IMR-90 (cell line): Measurements from ENCODE around the gene SBK2.

ENCODE experiments used
- CEBPB ChIP-seq: IDR thresholded peaks from 2 replicates; pipeline ENCODE4 v1.6.1; 2012; ENCODE audit warnings: low read depth, low read length, improper control_type of control experiment
- SMC3 ChIP-seq: fragments of 150-350 bp; IDR thresholded peaks from 2 replicates; pipeline ENCODE4 v1.6.1; 2016; ENCODE audit warnings: low read depth, mild to moderate bottlenecking, antibody characterized with exemption, low read length, moderate library complexity
- TF ChIP-seq, protein P1 (sequence below): conservative IDR thresholded peaks from 2 replicates; pipeline ENCODE4 v1.5.1; 2012; ENCODE audit warnings: mild to moderate bottlenecking, low read depth, low read length, improper control_type of control experiment

DNA sequence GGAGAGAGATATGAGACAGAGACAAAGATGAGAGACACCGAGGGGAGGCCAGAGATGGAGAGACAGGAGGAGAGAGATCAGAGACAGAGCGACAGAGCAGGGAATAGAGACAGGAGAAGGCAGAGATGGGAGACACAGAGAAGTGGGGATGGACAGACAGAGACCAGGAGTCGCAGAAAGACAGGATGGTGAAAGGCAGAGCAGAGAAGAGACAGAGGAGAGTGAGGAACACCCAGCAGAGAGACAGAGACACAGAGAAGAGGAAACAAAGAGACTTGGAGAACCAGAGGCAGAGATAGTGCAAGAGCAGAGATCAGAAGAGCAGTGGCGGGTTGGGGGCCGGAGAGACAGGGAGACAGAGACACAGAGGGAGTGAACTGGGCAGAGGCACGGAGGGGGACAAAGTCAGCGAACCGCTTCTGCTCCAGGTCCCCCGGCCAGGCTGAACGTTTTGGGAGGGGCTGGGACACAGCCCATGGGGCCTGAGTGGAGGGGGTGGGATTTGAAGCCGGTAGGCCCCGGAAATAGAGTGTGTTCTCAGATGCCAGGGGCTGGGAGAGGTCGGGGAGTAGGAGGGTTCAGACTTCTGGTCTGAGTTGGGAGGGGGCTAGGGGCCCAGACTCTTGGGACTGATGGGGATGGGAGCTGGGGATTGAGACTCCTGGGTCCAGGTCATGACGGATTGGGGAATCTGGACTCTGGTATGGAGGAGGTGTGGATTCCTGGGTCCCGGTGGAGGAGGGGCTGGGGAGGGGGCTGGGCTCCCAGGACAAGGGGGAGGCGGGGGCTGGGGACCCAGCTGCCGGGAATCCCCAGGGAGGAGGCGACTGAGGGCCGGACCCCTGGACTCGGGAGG is 43.1 kb upstream of the SBK2 start:
- TF ChIP-seq CEBPB (no peak), SMC3 (no peak)
- TF ChIP-seq, protein P1, sequence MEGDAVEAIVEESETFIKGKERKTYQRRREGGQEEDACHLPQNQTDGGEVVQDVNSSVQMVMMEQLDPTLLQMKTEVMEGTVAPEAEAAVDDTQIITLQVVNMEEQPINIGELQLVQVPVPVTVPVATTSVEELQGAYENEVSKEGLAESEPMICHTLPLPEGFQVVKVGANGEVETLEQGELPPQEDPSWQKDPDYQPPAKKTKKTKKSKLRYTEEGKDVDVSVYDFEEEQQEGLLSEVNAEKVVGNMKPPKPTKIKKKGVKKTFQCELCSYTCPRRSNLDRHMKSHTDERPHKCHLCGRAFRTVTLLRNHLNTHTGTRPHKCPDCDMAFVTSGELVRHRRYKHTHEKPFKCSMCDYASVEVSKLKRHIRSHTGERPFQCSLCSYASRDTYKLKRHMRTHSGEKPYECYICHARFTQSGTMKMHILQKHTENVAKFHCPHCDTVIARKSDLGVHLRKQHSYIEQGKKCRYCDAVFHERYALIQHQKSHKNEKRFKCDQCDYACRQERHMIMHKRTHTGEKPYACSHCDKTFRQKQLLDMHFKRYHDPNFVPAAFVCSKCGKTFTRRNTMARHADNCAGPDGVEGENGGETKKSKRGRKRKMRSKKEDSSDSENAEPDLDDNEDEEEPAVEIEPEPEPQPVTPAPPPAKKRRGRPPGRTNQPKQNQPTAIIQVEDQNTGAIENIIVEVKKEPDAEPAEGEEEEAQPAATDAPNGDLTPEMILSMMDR = no peak
